D721Med (cell line): ENCODE results near the gene PLA2G2C.
"Not testable (repeated sequence)": the region's sequence is repeated elsewhere in the genome, so short reads cannot be mapped to it uniquely, and the experiment has no call there.

ENCODE experiments used
- DNase-seq: peaks from one replicate; pipeline ENCODE4 v3.0.0; 2011; ENCODE audit warnings: low spot score; ENCODE audit not compliant: insufficient read length
- FAIRE-seq: peaks from 2 replicates; lab custom pipeline; 2011; peaks lifted over from hg19 to GRCh38; lab: Jason Lieb, UNC
- TF ChIP-seq, protein P1 (sequence below): IDR thresholded peaks from 2 replicates; pipeline ENCODE4 v1.5.1; 2012; ENCODE audit warnings: mild to moderate bottlenecking, control low read depth; ENCODE audit not compliant: insufficient read depth; ENCODE audit errors: missing control alignments

The PLA2G2C gene, protein sequence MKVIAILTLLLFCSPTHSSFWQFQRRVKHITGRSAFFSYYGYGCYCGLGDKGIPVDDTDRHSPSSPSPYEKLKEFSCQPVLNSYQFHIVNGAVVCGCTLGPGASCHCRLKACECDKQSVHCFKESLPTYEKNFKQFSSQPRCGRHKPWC

DNA sequence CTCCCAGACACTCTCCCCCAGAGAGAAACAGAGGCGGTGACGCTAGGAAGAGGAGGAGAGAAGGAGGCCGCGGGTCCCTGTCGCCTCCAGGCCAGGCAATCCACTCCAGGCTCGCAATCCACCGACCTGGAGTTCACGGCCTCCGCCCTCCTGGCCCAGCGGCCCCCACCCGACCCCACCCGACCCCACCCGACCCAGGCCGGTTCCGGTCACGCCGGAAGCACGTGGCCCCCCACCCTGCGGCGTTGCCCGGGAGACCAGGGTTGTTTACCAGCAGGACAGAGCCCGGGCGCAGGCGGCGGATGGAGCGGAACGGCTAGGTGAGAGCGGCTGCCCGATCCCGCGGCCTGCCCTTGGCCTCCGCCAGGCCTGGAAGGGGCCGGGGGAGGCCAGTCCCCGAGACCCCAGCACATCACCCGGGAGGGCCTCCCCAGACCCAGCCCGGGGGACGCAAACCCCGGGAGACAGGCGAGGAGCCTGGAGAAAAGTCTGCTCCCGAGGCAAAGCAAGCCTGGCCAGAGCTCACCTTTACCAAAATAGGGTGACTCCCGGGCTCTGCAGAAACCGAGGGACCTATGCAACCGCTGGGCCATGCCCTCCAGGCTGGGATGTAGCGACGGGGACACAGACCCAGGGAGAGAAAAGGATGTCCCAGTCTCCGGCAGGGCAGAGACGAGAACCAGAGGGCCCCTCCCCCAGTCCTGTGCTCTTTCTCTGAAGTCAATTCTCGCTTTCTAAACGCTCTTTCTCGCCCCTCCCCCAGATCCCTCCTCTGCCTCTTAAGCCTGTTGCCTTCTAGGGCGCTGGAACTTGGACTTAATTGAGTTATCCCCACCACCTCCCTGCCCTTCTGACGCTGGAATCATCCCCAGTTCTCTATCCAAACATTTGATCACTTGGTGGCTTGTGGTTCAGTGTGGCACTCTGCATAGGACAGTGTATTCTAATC lies at the start of gene PLA2G2C, which contains the start of gene UBXN10:
Gene PLA2G2C (minus strand): TSS at position 685 of the 949 bp plus-strand sequence. CDS start 9,155 bp downstream, outside the sequence.
Gene UBXN10 (plus strand): TSS at position 263 of the 949 bp plus-strand sequence. CDS start 4,466 bp downstream, outside the sequence.
- DNase-seq (no peak), FAIRE-seq (no peak)
- TF ChIP-seq, protein P1, sequence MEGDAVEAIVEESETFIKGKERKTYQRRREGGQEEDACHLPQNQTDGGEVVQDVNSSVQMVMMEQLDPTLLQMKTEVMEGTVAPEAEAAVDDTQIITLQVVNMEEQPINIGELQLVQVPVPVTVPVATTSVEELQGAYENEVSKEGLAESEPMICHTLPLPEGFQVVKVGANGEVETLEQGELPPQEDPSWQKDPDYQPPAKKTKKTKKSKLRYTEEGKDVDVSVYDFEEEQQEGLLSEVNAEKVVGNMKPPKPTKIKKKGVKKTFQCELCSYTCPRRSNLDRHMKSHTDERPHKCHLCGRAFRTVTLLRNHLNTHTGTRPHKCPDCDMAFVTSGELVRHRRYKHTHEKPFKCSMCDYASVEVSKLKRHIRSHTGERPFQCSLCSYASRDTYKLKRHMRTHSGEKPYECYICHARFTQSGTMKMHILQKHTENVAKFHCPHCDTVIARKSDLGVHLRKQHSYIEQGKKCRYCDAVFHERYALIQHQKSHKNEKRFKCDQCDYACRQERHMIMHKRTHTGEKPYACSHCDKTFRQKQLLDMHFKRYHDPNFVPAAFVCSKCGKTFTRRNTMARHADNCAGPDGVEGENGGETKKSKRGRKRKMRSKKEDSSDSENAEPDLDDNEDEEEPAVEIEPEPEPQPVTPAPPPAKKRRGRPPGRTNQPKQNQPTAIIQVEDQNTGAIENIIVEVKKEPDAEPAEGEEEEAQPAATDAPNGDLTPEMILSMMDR: no peak

DNA sequence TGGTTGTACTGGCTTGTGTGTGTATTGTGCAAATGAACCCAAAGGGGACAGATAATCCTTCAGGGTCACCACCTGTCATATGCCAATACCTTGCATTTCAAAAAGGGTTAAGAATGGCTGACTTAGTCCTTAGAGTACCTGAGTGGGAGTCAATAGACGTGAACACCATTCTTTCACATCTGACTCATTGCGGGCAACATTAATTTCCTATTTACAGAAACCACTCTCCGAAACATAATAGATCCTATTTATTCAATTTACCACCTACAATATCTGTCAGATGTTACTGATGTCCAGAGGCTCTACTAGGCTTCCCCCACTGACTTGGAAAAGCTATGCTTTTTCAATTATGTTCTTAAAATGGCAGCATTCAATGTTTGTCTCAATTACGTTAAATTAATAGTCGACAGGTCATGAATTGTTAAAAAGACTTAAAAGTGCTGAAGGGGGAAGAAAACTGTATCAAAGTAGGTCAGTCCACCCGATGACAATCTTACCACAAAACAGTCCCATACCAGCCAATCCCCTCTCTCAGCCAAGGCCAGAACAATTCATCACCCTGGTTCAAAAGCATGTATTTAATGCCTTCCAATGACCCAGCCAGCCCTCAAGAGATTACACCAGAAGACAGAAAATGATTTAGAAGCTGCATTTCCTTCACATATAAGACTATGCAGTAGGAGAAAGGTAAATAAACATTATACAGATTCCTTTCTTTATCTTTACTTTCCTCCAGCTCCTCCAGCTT lies 48.6 kb upstream of the PLA2G2C start:
- TF ChIP-seq, protein P1: no peak
- FAIRE-seq: no peak
- no peak for DNase-seq

DNA sequence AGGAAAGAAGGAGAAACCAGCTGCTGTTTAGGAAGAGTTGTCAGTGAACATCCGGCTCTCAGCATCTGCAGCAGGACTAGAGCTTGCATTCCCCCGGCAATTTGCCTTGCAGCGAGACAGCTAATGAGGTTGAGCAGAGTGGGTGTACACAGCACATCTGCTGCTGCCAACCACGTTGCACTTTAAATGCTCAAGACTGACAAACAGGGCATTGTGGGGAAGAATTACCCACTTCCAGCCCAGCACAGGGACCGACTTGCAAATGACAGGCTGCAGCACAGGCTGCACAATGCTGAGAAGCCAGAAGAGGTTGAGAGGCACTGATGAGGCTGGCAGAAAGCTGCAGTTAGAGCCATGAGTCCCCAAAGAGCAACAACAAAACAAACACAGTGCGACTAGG lies 47.5 kb upstream of the PLA2G2C start:
- FAIRE-seq: no peak
- TF ChIP-seq, protein P1: no peak
- no peak for DNase-seq

DNA sequence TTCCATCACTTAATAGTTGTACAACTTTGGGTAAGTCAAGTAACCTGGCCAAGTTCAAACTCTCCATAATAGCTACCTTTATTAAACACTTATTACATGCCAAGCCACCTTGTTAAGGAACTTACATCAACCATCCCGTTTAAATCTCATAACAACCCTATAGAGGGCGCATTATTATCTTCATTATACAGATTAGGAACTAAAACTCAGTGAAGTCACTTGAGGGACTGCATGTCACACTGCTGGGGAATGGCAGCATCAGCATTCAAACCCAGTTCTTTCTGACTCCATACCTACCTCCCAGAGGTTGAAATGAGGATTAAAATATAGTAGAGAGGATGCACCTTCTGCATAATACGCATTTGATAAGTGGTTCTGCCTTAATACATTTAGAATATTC lies 47.1 kb upstream of the PLA2G2C start:
- TF ChIP-seq, protein P1: peak; percentile 35
- FAIRE-seq: no peak
- DNase-seq: no peak

DNA sequence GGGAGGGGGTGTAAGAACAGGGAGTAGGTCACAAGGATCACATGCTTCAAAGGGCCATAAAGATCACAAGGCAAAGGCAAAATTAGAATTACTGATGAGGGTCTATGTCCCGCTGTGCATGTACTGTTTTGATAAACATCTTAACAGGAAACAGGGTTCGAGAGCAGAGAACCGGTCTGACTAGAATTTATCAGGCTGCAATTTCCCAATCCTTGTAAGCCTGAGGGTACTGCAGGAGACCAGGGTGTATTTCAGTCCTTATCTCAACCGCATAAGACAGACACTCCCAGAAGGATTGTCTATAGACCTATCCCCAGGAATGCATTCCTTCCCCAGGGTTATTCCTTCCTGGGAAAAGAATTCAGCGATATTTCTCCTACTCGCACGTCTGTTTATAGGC lies 46.2 kb upstream of the PLA2G2C start:
- DNase-seq, FAIRE-seq: not testable (repeated sequence)

DNA sequence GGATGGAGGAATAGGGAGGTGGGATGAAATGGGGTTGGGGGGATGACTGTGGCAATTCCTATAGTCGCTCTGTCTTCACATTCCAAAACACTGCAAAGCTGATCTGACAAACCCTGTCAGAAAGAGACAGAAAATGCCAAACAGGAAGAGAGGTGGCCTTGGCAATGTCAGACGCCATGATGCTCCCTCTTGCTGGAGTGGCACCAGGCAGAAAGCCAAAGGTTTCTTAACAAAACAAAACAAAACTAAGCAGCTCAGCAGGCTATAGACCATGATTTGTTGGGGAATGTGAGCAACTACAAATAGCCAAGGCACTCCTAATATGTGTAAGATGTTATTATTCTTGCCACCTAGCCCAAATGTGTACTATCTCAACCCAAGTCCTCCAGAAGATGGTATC lies 42.9 kb upstream of the PLA2G2C start:
- DNase-seq (no peak), FAIRE-seq (no peak)
- TF ChIP-seq, protein P1: no peak

DNA sequence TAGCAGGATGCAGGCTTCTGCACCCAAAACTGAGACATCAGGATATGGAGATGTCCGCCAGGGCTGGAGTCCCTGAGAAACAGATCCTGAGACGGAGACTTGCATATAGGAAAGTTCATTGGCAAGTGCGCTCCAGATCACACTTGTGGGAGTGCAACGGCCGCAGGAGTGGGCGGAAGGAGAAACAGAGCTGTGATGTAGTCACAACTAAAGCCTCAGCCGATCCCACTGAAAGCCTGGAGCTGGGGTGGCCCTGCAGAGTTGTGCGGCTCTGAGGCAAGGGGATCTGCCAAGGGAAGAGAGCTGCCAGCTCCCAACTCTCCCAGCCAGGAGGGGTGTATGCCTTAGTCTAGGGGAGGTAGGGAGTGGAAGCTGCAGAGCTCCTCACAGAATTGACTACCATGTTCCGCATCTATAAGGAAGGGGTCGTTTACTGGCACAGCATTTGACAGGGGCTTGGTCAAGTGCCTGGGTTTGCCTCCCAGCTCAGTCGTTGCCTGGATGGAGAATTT lies 42.1 kb upstream of the PLA2G2C start:
- FAIRE-seq (no peak), DNase-seq (no peak)
- TF ChIP-seq, protein P1: no peak
